SK-N-MC (cell line): ENCODE data around the gene LDLRAD3.

Experiments used
- DNase-seq: peaks from one replicate; pipeline ENCODE4 v3.0.0-alpha.2; 2011; ENCODE audit warnings: low read depth, low spot score
- H3K27ac ChIP-seq: fragments of 200-600 bp; sonication (generic); 2 replicates; pipeline ENCODE4 v1.5.1; 2016; ENCODE audit warnings: mixed run types
- H3K36me3 ChIP-seq: fragments of 200-600 bp; sonication (generic); 2 replicates; pipeline ENCODE4 v1.6.1; 2017; ENCODE audit warnings: antibody characterized with exemption, low read length, mixed read lengths; ENCODE audit not compliant: insufficient read depth
- H3K4me3 ChIP-seq: fragments of 200-600 bp; sonication (generic); 2 replicates; pipeline ENCODE4 v1.5.1; 2016
- H3K9ac ChIP-seq: fragments of 200-600 bp; sonication (generic); 2 replicates; pipeline ENCODE4 v1.8.0; 2017; ENCODE audit warnings: mixed run types, mixed read lengths; ENCODE audit not compliant: insufficient read length
- H3K9me3 ChIP-seq: fragments of 200-600 bp; sonication (generic); 2 replicates; pipeline ENCODE4 v1.6.1; 2017; ENCODE audit warnings: low read depth, mild to moderate bottlenecking, antibody characterized with exemption, low read length, moderate library complexity, mixed read lengths
- EZH2 ChIP-seq: fragments of 200-600 bp; sonication (generic); IDR thresholded peaks from one replicate; pipeline ENCODE4 v1.6.1; 2017; ENCODE audit warnings: antibody characterized with exemption
- FOXP2 ChIP-seq: optimal IDR thresholded peaks from 2 replicates; pipeline ENCODE3; 2011; ENCODE audit warnings: mild to moderate bottlenecking, moderate library complexity; ENCODE audit not compliant: insufficient read depth; ENCODE audit errors: extremely low read length, control extremely low read depth
- POLR2AphosphoS5 ChIP-seq: IDR thresholded peaks from 2 replicates; pipeline ENCODE4 v1.6.1; 2012; ENCODE audit warnings: mild to moderate bottlenecking, low read depth, low read length, borderline replicate concordance

Gene LDLRAD3

DNA sequence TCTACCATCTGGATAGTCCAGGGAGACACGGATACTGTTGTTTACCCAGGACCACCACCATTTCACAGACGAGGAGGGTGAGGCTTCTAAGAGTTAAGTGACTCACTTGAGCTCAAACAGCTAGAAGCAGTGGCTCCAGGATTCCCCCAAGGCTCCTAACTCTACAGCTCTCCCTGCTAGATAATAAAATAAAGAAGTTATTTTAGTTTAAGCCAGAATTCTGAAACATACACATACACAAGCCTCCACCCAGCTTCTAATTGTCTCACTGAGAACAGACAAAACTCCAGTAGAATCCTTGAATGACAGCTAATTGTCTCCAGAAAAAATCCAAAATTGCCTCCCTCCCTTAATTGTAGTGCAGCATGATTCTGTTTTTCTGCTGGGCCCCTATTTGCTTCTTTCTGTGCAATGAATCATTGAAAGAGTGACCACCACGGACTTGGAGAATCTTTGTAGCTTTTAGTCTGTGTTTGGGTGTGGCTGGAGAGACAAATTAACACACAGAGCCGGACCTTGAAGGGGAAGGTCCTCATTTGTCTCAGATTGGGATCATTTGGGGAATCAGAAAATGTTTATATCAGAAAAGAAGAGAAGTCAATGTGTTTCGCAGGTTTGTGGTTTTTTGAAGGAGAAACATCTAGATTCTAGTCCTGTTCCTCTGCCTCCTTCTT, 280.5 kb downstream of the LDLRAD3 start:
- no peak for DNase-seq
- Histone ChIP-seq H3K4me3 (no peak overlapping the region), H3K27ac (no peak overlapping the region), H3K9me3 (no peaks in the 10 kb centered on the region; the same call in 1 of the 2 replicates), H3K9ac (no peak overlapping the region), H3K36me3 (no peaks in the 10 kb centered on the region)
- TF ChIP-seq EZH2 (no peak), FOXP2 (no peak), POLR2AphosphoS5 (no peak)

DNA sequence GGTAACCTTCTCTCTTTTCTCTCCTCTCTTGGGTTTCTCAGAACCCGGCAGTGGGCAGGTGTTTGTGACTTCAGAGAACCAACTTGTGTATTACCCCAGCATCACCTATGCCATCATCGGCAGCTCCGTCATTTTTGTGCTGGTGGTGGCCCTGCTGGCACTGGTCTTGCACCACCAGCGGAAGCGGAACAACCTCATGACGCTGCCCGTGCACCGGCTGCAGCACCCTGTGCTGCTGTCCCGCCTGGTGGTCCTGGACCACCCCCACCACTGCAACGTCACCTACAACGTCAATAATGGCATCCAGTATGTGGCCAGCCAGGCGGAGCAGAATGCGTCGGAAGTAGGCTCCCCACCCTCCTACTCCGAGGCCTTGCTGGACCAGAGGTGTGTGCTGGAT, 283.2 kb downstream of the LDLRAD3 start:
- DNase-seq, result no peak
- no peaks in the 10 kb centered on the region for H3K9me3 ChIP-seq
- H3K36me3 ChIP-seq, result no peaks in the 10 kb centered on the region
- no peak for TF ChIP-seq POLR2AphosphoS5
- no peak overlapping the region for H3K9ac ChIP-seq
- no peak overlapping the region for H3K27ac ChIP-seq
- no peak overlapping the region for H3K4me3 ChIP-seq

DNA sequence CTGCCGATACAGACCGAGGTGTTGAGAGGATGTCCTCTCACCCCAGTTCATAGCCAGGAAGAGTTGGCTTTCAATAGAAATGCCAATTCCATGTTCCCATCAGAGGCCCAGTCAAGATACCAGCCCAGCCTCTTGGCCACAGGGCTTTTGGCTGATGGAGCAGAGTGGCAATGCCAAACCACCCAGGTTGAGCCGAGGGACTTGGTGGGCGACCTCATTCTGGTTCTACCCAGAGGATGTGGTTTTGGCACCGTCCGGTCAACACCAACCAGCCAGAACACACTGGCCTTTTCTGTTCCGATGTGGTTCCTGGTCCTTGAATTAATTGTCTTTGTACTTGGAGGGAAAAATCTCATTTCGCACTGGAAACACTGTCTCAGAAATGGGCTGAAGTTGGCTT, 284.8 kb downstream of the LDLRAD3 start:
- no peak for TF ChIP-seq POLR2AphosphoS5
- no peak for TF ChIP-seq FOXP2
- no peak for TF ChIP-seq EZH2
- no peak overlapping the region for H3K9ac ChIP-seq
- H3K4me3 ChIP-seq, result no peak overlapping the region
- DNase-seq, result no peak
- H3K27ac ChIP-seq, result no peak overlapping the region
- no peaks in the 10 kb centered on the region for H3K36me3 ChIP-seq
- no peaks in the 10 kb centered on the region for H3K9me3 ChIP-seq

DNA sequence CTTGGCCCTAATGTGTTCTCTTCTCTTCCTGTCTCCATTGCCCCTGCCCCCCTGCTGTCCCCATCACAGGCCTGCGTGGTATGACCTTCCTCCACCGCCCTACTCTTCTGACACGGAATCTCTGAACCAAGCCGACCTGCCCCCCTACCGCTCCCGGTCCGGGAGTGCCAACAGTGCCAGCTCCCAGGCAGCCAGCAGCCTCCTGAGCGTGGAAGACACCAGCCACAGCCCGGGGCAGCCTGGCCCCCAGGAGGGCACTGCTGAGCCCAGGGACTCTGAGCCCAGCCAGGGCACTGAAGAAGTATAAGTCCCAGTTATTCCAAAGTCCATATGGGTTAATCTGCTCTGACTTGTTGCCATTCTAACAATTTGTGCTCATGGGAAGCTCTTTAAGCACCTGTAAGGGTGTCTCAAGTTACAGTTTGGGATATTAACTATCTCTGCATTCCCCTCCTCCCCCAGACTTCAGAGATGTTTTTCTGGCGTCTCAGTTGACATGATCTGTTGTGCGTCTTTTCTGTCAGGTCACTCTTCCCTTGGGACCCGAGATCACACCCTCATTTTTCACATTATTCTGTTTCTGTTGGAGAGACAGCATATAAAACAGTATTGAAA, 285.3 kb downstream of the LDLRAD3 start:
- TF ChIP-seq EZH2, result no peak
- TF ChIP-seq FOXP2, result no peak
- TF ChIP-seq POLR2AphosphoS5, result no peak
- Histone ChIP-seq H3K36me3 (no peaks in the 10 kb centered on the region), H3K4me3 (no peak overlapping the region), H3K9ac (no peak overlapping the region), H3K9me3 (no peaks in the 10 kb centered on the region), H3K27ac (no peak overlapping the region)
- DNase-seq, result no peak

DNA sequence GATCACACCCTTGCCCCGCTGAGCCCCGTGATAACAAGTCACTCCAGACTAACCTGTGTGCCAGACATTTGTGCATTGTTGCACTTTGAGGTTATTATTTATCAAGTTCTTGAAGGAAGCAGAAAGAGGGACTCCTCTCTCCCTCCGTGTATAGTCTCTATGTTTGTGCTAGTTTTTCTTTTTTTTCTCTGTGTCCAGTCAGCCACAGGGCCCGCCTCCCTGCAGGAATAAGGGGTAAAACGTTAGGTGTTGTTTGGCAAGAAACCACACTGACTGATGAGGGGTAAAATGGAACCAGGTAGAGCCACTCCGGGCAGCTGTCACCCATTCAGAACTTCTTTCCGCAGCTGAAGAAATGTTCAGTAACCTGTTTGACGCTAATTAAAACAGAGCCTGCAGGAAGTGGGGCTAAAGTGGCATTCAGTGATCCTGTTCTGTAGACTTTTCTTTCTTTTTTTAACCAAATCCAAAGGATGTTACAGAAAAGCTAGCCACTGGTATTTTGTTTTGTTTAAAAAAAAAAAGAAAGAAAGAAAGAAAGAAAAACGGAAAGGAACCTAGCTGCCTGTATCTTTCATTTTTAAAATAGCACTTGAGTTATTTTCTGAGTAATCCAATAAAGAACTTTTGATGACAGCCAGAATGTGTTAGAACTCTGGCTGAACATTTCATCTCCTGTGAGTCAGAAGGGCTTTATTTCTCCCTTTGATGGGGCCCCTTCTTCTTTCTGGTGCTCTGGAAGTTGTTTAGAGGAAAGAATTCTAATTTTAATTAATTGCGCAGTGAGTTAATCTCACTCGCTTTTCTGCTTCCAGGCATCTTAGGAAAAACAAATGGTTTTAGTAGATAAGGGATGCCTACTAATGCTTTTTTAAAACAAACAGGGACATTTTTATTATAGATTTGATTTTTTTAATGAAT, 287.2 kb downstream of the LDLRAD3 start:
- TF ChIP-seq POLR2AphosphoS5 (no peak), FOXP2 (no peak), EZH2 (no peak)
- no peak overlapping the region for H3K9ac ChIP-seq
- H3K27ac ChIP-seq, result no peak overlapping the region
- no peak for DNase-seq
- no peak overlapping the region for H3K4me3 ChIP-seq
- H3K9me3 ChIP-seq, result no peaks in the 10 kb centered on the region
- no peaks in the 10 kb centered on the region for H3K36me3 ChIP-seq

DNA sequence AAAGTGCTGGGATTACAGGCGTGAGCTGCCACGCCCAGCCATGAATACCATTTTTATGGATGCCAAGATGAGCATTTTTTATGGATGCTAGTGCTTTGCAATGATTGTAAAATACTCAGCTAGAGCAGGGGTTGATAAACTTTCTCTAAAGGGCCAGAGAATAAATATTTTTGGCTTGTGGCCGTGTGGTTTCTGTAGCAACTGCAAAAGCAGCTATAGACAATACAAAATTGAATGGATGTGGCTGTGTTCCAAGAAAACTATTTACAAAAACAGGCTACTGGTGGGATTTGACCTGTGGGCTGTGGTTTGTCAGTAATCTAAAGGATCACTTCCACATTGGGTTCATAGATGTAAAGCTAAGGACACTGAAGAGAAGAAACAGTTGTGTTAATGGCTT, 289.3 kb downstream of the LDLRAD3 start:
- TF ChIP-seq FOXP2 (no peak), EZH2 (no peak), POLR2AphosphoS5 (no peak)
- no peak overlapping the region for H3K27ac ChIP-seq
- H3K9ac ChIP-seq, result no peak overlapping the region
- no peaks in the 10 kb centered on the region for H3K36me3 ChIP-seq
- no peaks in the 10 kb centered on the region for H3K9me3 ChIP-seq
- no peak for DNase-seq
- H3K4me3 ChIP-seq, result no peak overlapping the region

DNA sequence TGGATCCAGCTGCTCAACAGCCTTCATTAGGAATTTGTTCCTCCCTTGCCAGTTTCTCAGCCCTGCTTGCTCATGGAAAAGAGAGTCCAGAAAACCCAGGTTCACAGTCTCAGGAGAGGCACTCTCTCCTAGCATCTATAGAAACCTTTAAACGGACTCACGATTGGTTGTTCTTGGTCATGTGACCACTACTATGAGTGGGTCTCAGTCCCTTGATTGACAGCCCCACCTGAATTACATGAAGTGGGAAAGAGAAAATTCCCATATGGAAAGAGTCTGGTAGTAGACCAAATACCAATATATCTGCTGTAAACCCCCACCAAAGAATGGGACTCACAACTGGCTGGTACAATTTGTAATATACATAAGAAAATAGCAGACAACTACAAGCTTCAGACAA, 291.0 kb downstream of the LDLRAD3 start:
- H3K4me3 ChIP-seq, result no peak overlapping the region
- no peak overlapping the region for H3K27ac ChIP-seq
- no peaks in the 10 kb centered on the region for H3K36me3 ChIP-seq
- H3K9ac ChIP-seq, result no peak overlapping the region
- no peak for TF ChIP-seq EZH2
- no peak for TF ChIP-seq POLR2AphosphoS5
- TF ChIP-seq FOXP2, result no peak
- no peak for DNase-seq
- no peaks in the 10 kb centered on the region for H3K9me3 ChIP-seq

DNA sequence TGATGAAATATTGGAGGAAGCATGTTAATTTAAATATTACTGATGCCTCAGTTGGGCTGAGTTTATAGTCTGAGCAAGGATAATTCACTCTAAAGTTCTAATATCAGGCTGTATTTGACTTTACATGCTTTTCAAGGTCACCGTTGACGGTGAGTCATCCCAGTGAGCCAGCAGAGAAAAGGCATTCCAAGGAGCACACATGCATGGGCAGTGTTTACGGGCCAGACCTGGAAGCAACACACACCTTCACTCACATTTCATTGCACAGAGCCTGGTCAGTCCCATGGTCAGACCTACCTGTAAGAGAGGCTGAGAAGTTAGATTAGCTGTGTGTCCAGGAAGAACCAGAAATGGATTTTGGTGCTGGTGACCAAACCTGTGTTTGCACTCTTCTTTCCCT, 291.9 kb downstream of the LDLRAD3 start:
- H3K9me3 ChIP-seq, result no peaks in the 10 kb centered on the region
- H3K4me3 ChIP-seq, result no peak overlapping the region
- TF ChIP-seq FOXP2 (no peak), POLR2AphosphoS5 (no peak), EZH2 (no peak)
- H3K27ac ChIP-seq, result no peak overlapping the region
- no peaks in the 10 kb centered on the region for H3K36me3 ChIP-seq
- DNase-seq, result no peak
- no peak overlapping the region for H3K9ac ChIP-seq

DNA sequence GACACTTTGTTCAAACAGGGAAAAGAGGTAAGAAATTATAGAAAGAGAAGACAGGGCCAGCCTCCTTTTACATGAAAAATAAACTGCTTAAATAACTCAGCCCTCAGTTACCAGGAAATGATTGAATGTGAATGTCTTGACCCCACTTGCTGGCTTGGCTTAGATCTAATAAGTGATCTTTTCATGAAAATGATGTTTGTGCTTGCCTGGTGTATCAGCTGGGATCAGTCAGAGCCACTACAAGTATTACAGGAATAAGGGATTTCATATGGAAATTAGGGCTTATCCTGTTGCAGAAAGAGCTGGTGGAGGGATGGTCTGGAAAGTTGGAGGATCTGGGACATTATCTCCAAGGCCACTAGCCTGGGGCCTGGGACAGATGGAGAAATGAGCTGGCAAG, 293.5 kb downstream of the LDLRAD3 start:
- Histone ChIP-seq H3K36me3 (no peaks in the 10 kb centered on the region), H3K4me3 (no peak overlapping the region), H3K9me3 (no peaks in the 10 kb centered on the region), H3K27ac (no peak overlapping the region), H3K9ac (no peak overlapping the region)
- no peak for TF ChIP-seq EZH2
- TF ChIP-seq FOXP2, result no peak
- TF ChIP-seq POLR2AphosphoS5, result no peak
- DNase-seq, result no peak
